HG03460 (cell line): ENCODE measurements around the gene ELAVL2.

ENCODE experiments used
- ATAC-seq: cut with Tn5 transposase; IDR thresholded peaks from one replicate; pipeline ENCODE4 v1.9.1; 2021; ENCODE audit not compliant: unreplicated experiment

ELAVL2 gene

GRCh38 chr9:23822261-23823169 lies 3.5 kb downstream of the ELAVL2 start:
- ATAC-seq: no peak

- ATAC-seq: no peak
These were observed 4.5 kb downstream of the ELAVL2 start for GRCh38 chr9:23821375-23822181.

GRCh38 chr9:23820451-23821374 lies 5.3 kb downstream of the ELAVL2 start:
- no peak for ATAC-seq

- ATAC-seq: no peak
These were observed 6.6 kb downstream of the ELAVL2 start for GRCh38 chr9:23819403-23819802.

- ATAC-seq: no peak
These were observed 11.8 kb downstream of the ELAVL2 start for GRCh38 chr9:23814243-23814642.

GRCh38 chr9:23812673-23813072 lies 13.4 kb downstream of the ELAVL2 start:
- ATAC-seq: no peak

GRCh38 chr9:23811633-23812032 lies 14.4 kb downstream of the ELAVL2 start:
- ATAC-seq: no peak

- no peak for ATAC-seq
These were observed 22.8 kb downstream of the ELAVL2 start for GRCh38 chr9:23803216-23803615.

GRCh38 chr9:23801523-23801922 lies 24.5 kb downstream of the ELAVL2 start:
- no peak for ATAC-seq

- no peak for ATAC-seq
These were observed 26.5 kb downstream of the ELAVL2 start for GRCh38 chr9:23799521-23799920.

GRCh38 chr9:23798325-23798724 lies 27.7 kb downstream of the ELAVL2 start:
- no peak for ATAC-seq

GRCh38 chr9:23796209-23796608 lies 29.8 kb downstream of the ELAVL2 start:
- no peak for ATAC-seq

GRCh38 chr9:23790351-23791260 lies 35.4 kb downstream of the ELAVL2 start:
- ATAC-seq: no peak

- ATAC-seq: no peak
These were observed 36.3 kb downstream of the ELAVL2 start for GRCh38 chr9:23789529-23790254.

GRCh38 chr9:23784962-23785361 lies 41.1 kb downstream of the ELAVL2 start:
- ATAC-seq: no peak

- no peak for ATAC-seq
These were observed 42.5 kb downstream of the ELAVL2 start for GRCh38 chr9:23783509-23783908.

GRCh38 chr9:23779220-23779619 lies 46.8 kb downstream of the ELAVL2 start:
- no peak for ATAC-seq

- no peak for ATAC-seq
These were observed 48.7 kb downstream of the ELAVL2 start for GRCh38 chr9:23777328-23777727.

GRCh38 chr9:23775549-23775948 lies 50.5 kb downstream of the ELAVL2 start:
- no peak for ATAC-seq
